ENCODE results near the gene HOXB5.
A peak's percentile ranks its signal among the peaks of the same experiment; 100 is the strongest.

HOXB5 gene

DNA sequence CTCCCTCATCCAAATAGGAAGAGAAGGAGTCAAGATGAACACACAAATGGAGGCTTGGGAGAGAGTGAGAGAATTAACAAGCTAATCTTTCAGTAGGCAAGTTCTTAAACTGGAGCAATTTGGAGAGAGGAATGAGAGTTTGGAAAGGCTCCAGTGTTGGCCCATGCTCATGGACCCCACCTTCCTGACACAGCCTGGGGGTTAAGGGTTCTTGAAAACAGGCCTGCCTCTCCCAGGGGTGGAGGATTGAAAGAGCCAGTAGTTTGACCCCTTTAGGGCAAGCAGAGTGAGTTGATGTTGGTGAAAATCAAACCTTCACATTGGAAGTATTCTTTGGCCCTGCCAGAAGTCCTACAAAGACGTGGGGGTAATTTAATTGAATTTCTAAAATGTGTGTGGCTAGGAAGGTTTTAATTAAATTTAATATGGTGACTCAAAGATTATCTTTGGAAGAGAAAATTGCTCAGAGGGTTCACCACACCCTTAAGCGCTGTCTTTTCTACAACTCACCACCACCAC lies 9.3 kb downstream of the HOXB5 start:
- Mint-ChIP-seq H3K36me3 (ENCODE audit: low read depth) (peaks cover 88% of the 10 kb centered on the region), H3K4me1 (peaks cover 50% of the 10 kb centered on the region), H3K4me3 (peak overlapping the region; percentile 99), H3K27me3 (ENCODE audit: low read depth, poor library complexity) (peaks cover 7% of the 10 kb centered on the region), H3K9me3 (no peaks in the 10 kb centered on the region), H3K27ac (peak overlapping the region; percentile 100)
- no peak for DNase-seq
- TF ChIP-seq, protein P1, sequence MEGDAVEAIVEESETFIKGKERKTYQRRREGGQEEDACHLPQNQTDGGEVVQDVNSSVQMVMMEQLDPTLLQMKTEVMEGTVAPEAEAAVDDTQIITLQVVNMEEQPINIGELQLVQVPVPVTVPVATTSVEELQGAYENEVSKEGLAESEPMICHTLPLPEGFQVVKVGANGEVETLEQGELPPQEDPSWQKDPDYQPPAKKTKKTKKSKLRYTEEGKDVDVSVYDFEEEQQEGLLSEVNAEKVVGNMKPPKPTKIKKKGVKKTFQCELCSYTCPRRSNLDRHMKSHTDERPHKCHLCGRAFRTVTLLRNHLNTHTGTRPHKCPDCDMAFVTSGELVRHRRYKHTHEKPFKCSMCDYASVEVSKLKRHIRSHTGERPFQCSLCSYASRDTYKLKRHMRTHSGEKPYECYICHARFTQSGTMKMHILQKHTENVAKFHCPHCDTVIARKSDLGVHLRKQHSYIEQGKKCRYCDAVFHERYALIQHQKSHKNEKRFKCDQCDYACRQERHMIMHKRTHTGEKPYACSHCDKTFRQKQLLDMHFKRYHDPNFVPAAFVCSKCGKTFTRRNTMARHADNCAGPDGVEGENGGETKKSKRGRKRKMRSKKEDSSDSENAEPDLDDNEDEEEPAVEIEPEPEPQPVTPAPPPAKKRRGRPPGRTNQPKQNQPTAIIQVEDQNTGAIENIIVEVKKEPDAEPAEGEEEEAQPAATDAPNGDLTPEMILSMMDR (IDR thresholded peaks at IDR 0.05) = no peak

DNA sequence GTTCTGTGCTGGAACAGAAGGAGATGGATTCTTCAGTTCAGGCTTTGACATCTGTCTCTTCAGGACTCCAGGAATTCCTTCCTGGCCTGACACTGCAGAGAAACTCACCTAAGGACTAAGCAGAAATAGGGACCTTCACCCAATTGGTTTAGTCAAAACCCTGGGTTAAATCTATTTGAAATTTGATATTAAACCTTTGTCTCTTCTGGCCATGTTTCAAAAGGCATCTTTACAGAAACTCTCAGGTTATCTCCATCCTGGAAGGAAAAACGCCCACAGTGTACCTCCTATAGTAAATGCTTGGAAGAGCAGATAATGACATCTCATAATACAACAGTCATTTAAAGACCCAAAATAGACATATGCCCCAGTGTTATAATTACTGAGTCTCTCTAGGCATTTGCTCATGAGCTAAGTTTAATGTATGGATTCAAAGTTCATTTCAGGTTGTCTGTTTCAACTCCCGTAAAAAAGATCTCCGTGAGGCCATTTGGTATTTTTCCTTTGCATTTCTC lies 9.8 kb downstream of the HOXB5 start:
- Mint-ChIP-seq H3K36me3 (ENCODE audit: low read depth) (peaks cover 88% of the 10 kb centered on the region), H3K27ac (peak overlapping the region; percentile 100), H3K4me1 (peaks cover 56% of the 10 kb centered on the region), H3K4me3 (peak overlapping the region; percentile 99), H3K9me3 (no peaks in the 10 kb centered on the region), H3K27me3 (ENCODE audit: low read depth, poor library complexity) (peaks cover 5% of the 10 kb centered on the region)
- no peak for DNase-seq
- TF ChIP-seq, protein P1 (IDR thresholded peaks at IDR 0.05) = no peak

DNA sequence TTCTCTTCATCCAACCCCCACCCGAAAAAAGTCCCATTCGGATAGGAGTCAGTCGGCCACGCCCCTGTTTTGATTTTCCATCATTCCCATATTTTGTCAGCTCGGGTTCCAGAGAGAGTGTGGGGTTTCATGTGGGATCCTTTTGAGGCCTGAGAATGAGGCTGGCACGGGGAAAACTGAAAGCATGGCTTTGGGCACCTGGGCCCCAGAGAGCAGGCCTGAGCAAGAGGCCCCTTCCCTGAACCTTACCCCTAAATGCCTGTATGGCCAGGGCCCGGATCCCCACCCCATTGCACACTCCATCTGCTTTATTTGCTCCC lies 10.9 kb downstream of the HOXB5 start:
- Mint-ChIP-seq H3K36me3 (ENCODE audit: low read depth) (peaks cover 80% of the 10 kb centered on the region), H3K4me1 (peaks cover 58% of the 10 kb centered on the region), H3K4me3 (peak overlapping the region; percentile 99), H3K9me3 (no peaks in the 10 kb centered on the region), H3K27me3 (ENCODE audit: low read depth, poor library complexity) (peaks cover 6% of the 10 kb centered on the region), H3K27ac (peak overlapping the region; percentile 100)
- TF ChIP-seq, protein P1 (IDR thresholded peaks at IDR 0.05) = no peak
- no peak for DNase-seq

DNA sequence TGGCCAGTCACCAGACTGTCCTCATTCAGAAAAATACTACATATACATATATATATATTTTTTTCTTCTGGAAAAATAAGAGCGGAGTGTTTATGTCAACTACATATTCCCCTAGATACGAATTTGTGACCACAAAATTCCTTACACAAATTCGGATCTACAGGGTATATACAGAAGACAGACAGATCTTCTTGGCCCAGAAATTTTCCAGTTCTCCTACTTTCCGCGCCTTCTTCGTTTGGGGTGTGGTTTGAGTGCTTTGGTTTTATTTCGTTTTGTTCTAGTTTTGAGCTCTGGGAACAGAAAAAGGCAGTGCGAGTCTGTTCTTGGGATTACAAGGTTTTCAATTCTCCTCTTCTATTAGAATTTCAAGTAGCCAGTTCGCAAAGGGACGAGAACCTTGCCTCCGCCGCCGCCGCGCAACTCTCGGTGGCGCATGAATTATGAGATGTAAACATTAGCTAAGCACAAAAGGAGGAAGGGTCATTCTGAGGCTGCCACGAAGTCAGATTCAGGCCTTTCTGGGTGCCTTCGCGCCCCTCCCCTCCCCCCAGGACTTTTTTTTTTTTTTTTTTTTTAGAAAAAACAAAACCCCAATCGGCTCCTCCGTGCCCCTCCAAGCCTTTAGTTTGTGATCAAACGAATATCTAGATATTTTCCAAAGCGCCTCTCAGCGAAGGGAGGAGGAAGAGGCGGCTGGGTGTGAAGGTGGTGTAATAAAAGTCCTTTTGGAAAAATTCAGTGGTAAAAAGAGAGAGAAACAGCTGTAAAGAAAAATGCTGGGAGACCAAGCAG lies 13.6 kb downstream of the HOXB5 start:
- H3K9me3 Mint-ChIP-seq = no peaks in the 10 kb centered on the region
- TF ChIP-seq, protein P1 (IDR thresholded peaks at IDR 0.05) = no peak
- H3K27me3 Mint-ChIP-seq (ENCODE audit: low read depth, poor library complexity) = peaks cover 3% of the 10 kb centered on the region
- peak overlapping the region; percentile 99 for H3K4me3 Mint-ChIP-seq
- peaks cover 72% of the 10 kb centered on the region for H3K36me3 Mint-ChIP-seq (ENCODE audit: low read depth)
- H3K27ac Mint-ChIP-seq = peak overlapping the region; percentile 100
- DNase-seq = peak; percentile 69
- peaks cover 64% of the 10 kb centered on the region for H3K4me1 Mint-ChIP-seq

DNA sequence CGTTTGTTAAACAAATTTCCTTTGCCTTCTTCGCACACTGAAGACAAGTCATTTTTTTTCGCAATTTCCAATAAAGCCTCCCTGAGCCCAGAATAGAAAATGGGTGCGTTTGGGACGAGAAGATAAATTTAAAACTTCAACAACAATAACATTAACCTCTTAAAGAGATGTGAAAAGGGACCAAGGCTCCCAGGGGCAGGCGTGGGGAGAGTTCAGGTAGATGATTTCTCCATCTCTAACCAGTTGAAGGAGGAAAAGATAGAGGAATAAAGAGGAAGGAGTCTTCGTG lies 14.2 kb downstream of the HOXB5 start:
- Mint-ChIP-seq H3K4me1 (peaks cover 59% of the 10 kb centered on the region), H3K36me3 (ENCODE audit: low read depth) (peaks cover 72% of the 10 kb centered on the region), H3K4me3 (peak overlapping the region; percentile 99), H3K27ac (peak overlapping the region; percentile 100), H3K27me3 (ENCODE audit: low read depth, poor library complexity) (peaks cover 3% of the 10 kb centered on the region), H3K9me3 (no peaks in the 10 kb centered on the region)
- DNase-seq = no peak
- TF ChIP-seq, protein P1 (IDR thresholded peaks at IDR 0.05) = no peak
